Ishikawa (cell line): ENCODE measurements around the gene PRPF6.

Source experiments
- CEBPB ChIP-seq: IDR thresholded peaks from 2 replicates; pipeline ENCODE4 v1.6.1; 2012
- MAX ChIP-seq: IDR thresholded peaks from 2 replicates; pipeline ENCODE4 v1.6.1; 2012

GRCh38 chr20:63979229-63979556 lies 1.7 kb upstream of the PRPF6 start:
- TF ChIP-seq MAX (no peak), CEBPB (no peak)
